B cell (primary cell): ENCODE measurements around the gene ACMSD. TPM values are rescaled to one million over a fixed set of nuclear protein-coding genes. Genes with fewer than 3 reads are reported as not detected.
"Not testable (repeated sequence)": the region's sequence is repeated elsewhere in the genome, so short reads cannot be mapped to it uniquely, and the experiment has no call there.

ENCODE experiments used
- ATAC-seq: fragments of 200-7000 bp; cut with Tn5 transposase; one replicate; pipeline ENCODE4 v1.10.0; 2021; ENCODE audit warnings: low read depth, mild to moderate bottlenecking, moderate number of reproducible peaks, moderate library complexity
- CTCF ChIA-PET: fragments of 350-600 bp; sonication (Branson Sonifier 250); formaldehyde crosslinking; loops from one replicate; lab custom pipeline; 2021; ENCODE audit warnings: antibody characterized with exemption, inconsistent platforms; lab: Charles Lee
- POLR2A ChIA-PET: fragments of 350-600 bp; sonication (Branson Sonifier 250); formaldehyde crosslinking; loops from one replicate; lab custom pipeline; 2021; ENCODE audit warnings: antibody characterized with exemption; lab: Charles Lee
- DNase-seq: peaks from one replicate; pipeline ENCODE4 v3.0.0; 2013
- H2AFZ ChIP-seq: 2 replicates; pipeline ENCODE4 v1.6.1; 2012; ENCODE audit warnings: mild to moderate bottlenecking, low read depth, low read length; ENCODE audit not compliant: insufficient read depth, poor library complexity, severe bottlenecking
- H3K27ac ChIP-seq, 2 donors: 1 replicate in 1 of 2; 2 replicates in 1 of 2; pipeline ENCODE4 v1.5.1; 2012 to 2013; ENCODE audit warnings: low read length in 2 of 2, mild to moderate bottlenecking in 2 of 2, moderate library complexity in 1 of 2
- H3K27me3 ChIP-seq, 4 experiments: fragments of 200-600 bp in 1 of 4; sonication (generic) in 1 of 4; replicated peaks in 1 of 4; 1 replicate in 2 of 4; 2 replicates in 2 of 4; pipeline versions ENCODE4 v1.6.1 to v1.7.0; 2013 to 2016; ENCODE audit warnings: low read length in 3 of 4, mild to moderate bottlenecking in 2 of 4, mixed read lengths in 1 of 4, moderate library complexity in 1 of 4; ENCODE audit not compliant: insufficient read depth in 4 of 4, control insufficient read depth in 3 of 4; ENCODE audit errors: control extremely low read depth in 1 of 4
- H3K36me3 ChIP-seq, 2 experiments: replicated peaks in 1 of 2; 1 replicate in 1 of 2; 2 replicates in 1 of 2; pipeline versions ENCODE4 v1.6.1 to v1.7.1; 2013; ENCODE audit warnings: low read length in 1 of 2; ENCODE audit not compliant: insufficient read depth in 2 of 2, control insufficient read depth in 1 of 2; ENCODE audit errors: control extremely low read depth in 1 of 2, extremely low read depth in 1 of 2
- H3K4me1 ChIP-seq, 2 donors: fragments of 200-600 bp in 1 of 2; sonication (generic) in 1 of 2; 1 replicate in 1 of 2; 2 replicates in 1 of 2; pipeline versions ENCODE4 v1.5.1 to v1.6.1; 2013 to 2017; ENCODE audit warnings: low read length in 2 of 2; ENCODE audit not compliant: control insufficient read depth in 2 of 2, insufficient read depth in 2 of 2
- H3K4me2 ChIP-seq: replicated peaks from 2 replicates; pipeline ENCODE3; 2012; ENCODE audit warnings: mild to moderate bottlenecking, low read depth, low read length; ENCODE audit not compliant: poor library complexity, severe bottlenecking
- H3K4me3 ChIP-seq, 5 experiments: fragments of 200-600 bp in 1 of 5; sonication (generic) in 1 of 5; 1 replicate in 3 of 5; 2 replicates in 2 of 5; pipeline versions ENCODE4 v1.5.1 to v1.7.0; 2011 to 2016; ENCODE audit warnings: low read length in 4 of 5, mild to moderate bottlenecking in 4 of 5, low read depth in 2 of 5, control low read depth in 1 of 5, moderate library complexity in 1 of 5; ENCODE audit not compliant: insufficient read depth in 1 of 5; ENCODE audit errors: control extremely low read depth in 1 of 5, extremely low read depth in 1 of 5
- H3K79me2 ChIP-seq: fragments of 200-600 bp; sonication (generic); one replicate; pipeline ENCODE4 v1.6.0; 2016; ENCODE audit warnings: low read length; ENCODE audit not compliant: control insufficient read depth, insufficient read depth
- H3K9ac ChIP-seq: fragments of 200-600 bp; sonication (generic); 2 replicates; pipeline ENCODE4 v1.6.1; 2017; ENCODE audit warnings: mild to moderate bottlenecking, low read length, moderate library complexity
- H3K9me3 ChIP-seq, 3 donors: one replicate each; pipeline versions ENCODE4 v1.6.1 to v1.7.1; 2013; ENCODE audit warnings: low read length in 2 of 3; ENCODE audit not compliant: control insufficient read depth in 2 of 3, insufficient read depth in 1 of 3; ENCODE audit errors: control extremely low read depth in 1 of 3
- H4K20me1 ChIP-seq: 2 replicates; pipeline ENCODE4 v1.6.0; 2012; ENCODE audit warnings: mild to moderate bottlenecking, low read length; ENCODE audit not compliant: insufficient read depth, control insufficient read depth, poor library complexity, severe bottlenecking
- H3K27ac Mint-ChIP-seq: one replicate; pipeline ENCODE4 v1.8.0; 2021; ENCODE audit warnings: mixed read lengths
- H3K27me3 Mint-ChIP-seq: one replicate; pipeline ENCODE4 v1.8.0; 2021; ENCODE audit warnings: mixed read lengths
- H3K4me1 Mint-ChIP-seq: one replicate; pipeline ENCODE4 v1.8.0; 2021; ENCODE audit warnings: mixed read lengths
- H3K4me3 Mint-ChIP-seq: one replicate; pipeline ENCODE4 v1.8.0; 2021; ENCODE audit warnings: mixed read lengths
- H3K9me3 Mint-ChIP-seq: one replicate; pipeline ENCODE4 v1.8.0; 2022; ENCODE audit warnings: mixed read lengths; ENCODE audit not compliant: insufficient read depth
- EZH2 ChIP-seq: IDR thresholded peaks from 2 replicates; pipeline ENCODE4 v1.6.1; 2012; ENCODE audit warnings: borderline replicate concordance, low read depth, mild to moderate bottlenecking, moderate library complexity, low read length; ENCODE audit not compliant: insufficient read depth, poor library complexity, severe bottlenecking
- WGBS: methylation state at CpG from one replicate; pipeline ENCODE4 v1.1.5; 2013; ENCODE audit warnings: missing lambda C conversion rate; ENCODE audit not compliant: insufficient coverage; 5-methylcytosine and 5-hydroxymethylcytosine counted together
- intact Hi-C: fragments of 100-400 bp; cut with micrococcal nuclease; formaldehyde crosslinking; loops from one replicate; pipeline ENCODE4 v1.10.0; 2022
- polyA plus RNA-seq: library from polyadenylated mRNA; depleted of rRNA; stranded (reverse); fragments of >200 nt; gene quantifications from 2 replicates; pipeline ENCODE4 v1.2.3, GENCODE V29; 2012
- total RNA-seq, 2 donors: library from RNA; stranded (reverse); fragments of 120-200 nt in 1 of 2; gene quantifications; 1 replicate in 1 of 2; 2 replicates in 1 of 2; pipeline versions ENCODE4 v1.2.3 to v1.2.4, GENCODE V29; 2013 to 2022
- TF ChIP-seq, protein P1 (sequence below): fragments of 200-600 bp; IDR thresholded peaks from one replicate; pipeline ENCODE4 v1.8.0; 2022; ENCODE audit warnings: antibody characterized with exemption, mild to moderate bottlenecking

Gene ACMSD
- total and polyA plus RNA-seq, 2 donors (not counting 1 experiment from before 2014, with no cell fraction given): not detected

DNA sequence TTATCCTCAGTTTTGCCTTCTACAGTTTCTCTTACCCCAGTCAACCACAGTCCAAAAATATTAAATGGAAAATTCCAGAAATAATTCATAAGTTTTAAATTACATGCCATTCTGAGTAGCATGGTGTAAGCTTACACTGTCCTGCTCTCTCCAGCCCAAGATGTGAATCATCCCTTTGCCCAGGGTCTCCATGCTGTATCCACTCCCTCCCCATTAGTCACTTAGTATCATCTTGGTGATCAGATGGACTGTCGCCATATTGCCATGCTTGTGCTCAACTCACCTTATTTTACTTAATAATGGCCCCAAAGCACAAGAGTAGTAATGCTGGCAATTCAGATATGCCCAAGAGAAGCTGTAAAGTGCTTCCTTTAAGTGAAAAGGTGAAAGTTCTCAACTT is 61.7 kb downstream of the ACMSD start:
- Mint-ChIP-seq H3K4me3 (no peak overlapping the region), H3K9me3 (no peaks in the 10 kb centered on the region), H3K4me1 (no peaks in the 10 kb centered on the region), H3K27me3 (no peaks in the 10 kb centered on the region), H3K27ac (no peak overlapping the region)
- no peak overlapping the region for H2AFZ ChIP-seq
- ATAC-seq (no peak), DNase-seq (no peak)
- intact Hi-C loops: no loop called here
- ChIA-PET CTCF (interaction anchor here (1.3 to 3.0 kb wide), 4 partner anchors 18 to 562 kb away, joined by 3 to 17 read pairs (median 8); no protein-coding TSS in a partner anchor), POLR2A (no interaction called here)
- H3K9me3 ChIP-seq: no peaks in the 10 kb centered on the region
- H3K9ac ChIP-seq: no peak overlapping the region
- H3K4me3 ChIP-seq: no peak overlapping the region
- H3K27me3 ChIP-seq: no peaks in the 10 kb centered on the region
- WGBS: no CpG with 5 or more reads among the region's 1 CpG
- H3K4me1 ChIP-seq: no peaks in the 10 kb centered on the region
- no peaks in the 10 kb centered on the region for H3K79me2 ChIP-seq
- H3K4me2 ChIP-seq: no peak overlapping the region
- no peaks in the 10 kb centered on the region for H4K20me1 ChIP-seq
- no peaks in the 10 kb centered on the region for H3K36me3 ChIP-seq
- no peak for TF ChIP-seq EZH2
- TF ChIP-seq, protein P1, sequence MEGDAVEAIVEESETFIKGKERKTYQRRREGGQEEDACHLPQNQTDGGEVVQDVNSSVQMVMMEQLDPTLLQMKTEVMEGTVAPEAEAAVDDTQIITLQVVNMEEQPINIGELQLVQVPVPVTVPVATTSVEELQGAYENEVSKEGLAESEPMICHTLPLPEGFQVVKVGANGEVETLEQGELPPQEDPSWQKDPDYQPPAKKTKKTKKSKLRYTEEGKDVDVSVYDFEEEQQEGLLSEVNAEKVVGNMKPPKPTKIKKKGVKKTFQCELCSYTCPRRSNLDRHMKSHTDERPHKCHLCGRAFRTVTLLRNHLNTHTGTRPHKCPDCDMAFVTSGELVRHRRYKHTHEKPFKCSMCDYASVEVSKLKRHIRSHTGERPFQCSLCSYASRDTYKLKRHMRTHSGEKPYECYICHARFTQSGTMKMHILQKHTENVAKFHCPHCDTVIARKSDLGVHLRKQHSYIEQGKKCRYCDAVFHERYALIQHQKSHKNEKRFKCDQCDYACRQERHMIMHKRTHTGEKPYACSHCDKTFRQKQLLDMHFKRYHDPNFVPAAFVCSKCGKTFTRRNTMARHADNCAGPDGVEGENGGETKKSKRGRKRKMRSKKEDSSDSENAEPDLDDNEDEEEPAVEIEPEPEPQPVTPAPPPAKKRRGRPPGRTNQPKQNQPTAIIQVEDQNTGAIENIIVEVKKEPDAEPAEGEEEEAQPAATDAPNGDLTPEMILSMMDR: no peak
- no peak overlapping the region for H3K27ac ChIP-seq

DNA sequence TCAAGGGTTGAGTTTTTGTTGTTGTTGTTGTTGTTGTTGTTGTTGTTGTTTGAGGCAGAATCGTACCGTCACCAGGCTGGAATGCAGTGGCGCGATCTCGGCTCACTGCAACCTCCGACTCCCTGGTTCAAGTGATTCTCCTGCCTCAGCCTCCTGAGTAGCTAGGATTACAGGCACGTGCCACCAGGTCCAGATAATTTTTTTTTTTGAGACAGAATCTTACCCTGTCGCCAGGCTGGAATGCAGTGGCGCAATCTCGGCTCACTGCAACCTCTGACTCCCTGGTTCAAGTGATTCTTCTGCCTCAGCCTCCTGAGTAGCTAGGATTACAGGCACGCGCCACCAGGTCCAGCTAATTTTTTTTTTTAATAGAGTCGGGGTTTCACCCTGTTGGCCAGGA is 65.3 kb downstream of the ACMSD start:
- CTCF ChIA-PET: interaction anchor here (0.9 kb wide), 1 partner anchor 451 kb away, joined by 3 read pairs; no protein-coding TSS in a partner anchor
- H4K20me1 ChIP-seq, H3K4me2 ChIP-seq, intact Hi-C loops, H3K4me3 Mint-ChIP-seq, H3K27ac Mint-ChIP-seq, H2AFZ ChIP-seq, H3K79me2 ChIP-seq, DNase-seq, H3K4me3 ChIP-seq, H3K9me3 ChIP-seq, H3K4me1 Mint-ChIP-seq, H3K9ac ChIP-seq, H3K9me3 Mint-ChIP-seq, H3K4me1 ChIP-seq, H3K27me3 Mint-ChIP-seq, H3K27me3 ChIP-seq, H3K36me3 ChIP-seq, ATAC-seq, H3K27ac ChIP-seq: not testable (repeated sequence)
- POLR2A ChIA-PET: interaction anchor here (0.6 kb wide), 1 partner anchor 148 kb away, joined by 4 read pairs; no protein-coding TSS in a partner anchor
- WGBS: 100% methylated on average over 6 of the region's 13 CpGs
